Stomach (tissue), 4 donors: ENCODE measurements around the gene RAB41.

Experiments used
- POLR2A ChIP-seq, 4 donors: fragments of 450-650 bp; IDR thresholded peaks; one replicate each; pipeline ENCODE4 v1.6.1; 2016; ENCODE audit warnings: antibody characterized with exemption in 4 of 4, control low read depth in 2 of 4, mild to moderate bottlenecking in 1 of 4, moderate library complexity in 1 of 4
- POLR2AphosphoS5 ChIP-seq, 3 donors: sonication (generic); formaldehyde crosslinking; IDR thresholded peaks; one replicate each; pipeline ENCODE4 v1.6.1; 2016; ENCODE audit warnings: antibody characterized with exemption in 3 of 3
- TF ChIP-seq, protein P1 (sequence below), 7 experiments: fragments of 450-650 bp in 4 of 7; fragments of 200-600 bp in 3 of 7; sonication (generic) in 3 of 7; IDR thresholded peaks; one replicate each; pipeline ENCODE4 v1.5.1; 2016 to 2019; ENCODE audit warnings: antibody characterized with exemption in 7 of 7, control low read depth in 2 of 7, mild to moderate bottlenecking in 1 of 7

DNA sequence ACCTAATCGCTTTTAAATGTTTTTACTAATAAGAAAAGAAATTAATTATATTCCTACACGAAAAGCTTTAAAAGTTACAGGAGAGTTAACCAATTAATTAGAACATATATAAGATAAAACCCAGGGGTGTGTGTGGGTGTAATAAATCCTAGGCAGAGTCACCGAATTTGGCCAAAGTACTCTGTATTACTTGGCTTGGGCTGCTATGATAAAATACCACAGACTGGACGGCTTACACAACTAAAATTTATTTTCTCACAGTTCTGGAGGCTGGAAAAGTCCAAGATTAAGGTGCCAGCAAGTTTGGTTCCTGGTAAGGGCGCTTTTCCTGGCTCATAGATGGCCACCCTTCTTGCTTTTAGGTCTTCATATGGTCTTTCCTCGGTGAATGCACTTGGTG is 37.1 kb upstream of the RAB41 start:
- TF ChIP-seq POLR2A (IDR thresholded peaks at IDR 0.05) (no peak), POLR2AphosphoS5 (IDR thresholded peaks at IDR 0.05) (no peak)
- TF ChIP-seq, protein P1, sequence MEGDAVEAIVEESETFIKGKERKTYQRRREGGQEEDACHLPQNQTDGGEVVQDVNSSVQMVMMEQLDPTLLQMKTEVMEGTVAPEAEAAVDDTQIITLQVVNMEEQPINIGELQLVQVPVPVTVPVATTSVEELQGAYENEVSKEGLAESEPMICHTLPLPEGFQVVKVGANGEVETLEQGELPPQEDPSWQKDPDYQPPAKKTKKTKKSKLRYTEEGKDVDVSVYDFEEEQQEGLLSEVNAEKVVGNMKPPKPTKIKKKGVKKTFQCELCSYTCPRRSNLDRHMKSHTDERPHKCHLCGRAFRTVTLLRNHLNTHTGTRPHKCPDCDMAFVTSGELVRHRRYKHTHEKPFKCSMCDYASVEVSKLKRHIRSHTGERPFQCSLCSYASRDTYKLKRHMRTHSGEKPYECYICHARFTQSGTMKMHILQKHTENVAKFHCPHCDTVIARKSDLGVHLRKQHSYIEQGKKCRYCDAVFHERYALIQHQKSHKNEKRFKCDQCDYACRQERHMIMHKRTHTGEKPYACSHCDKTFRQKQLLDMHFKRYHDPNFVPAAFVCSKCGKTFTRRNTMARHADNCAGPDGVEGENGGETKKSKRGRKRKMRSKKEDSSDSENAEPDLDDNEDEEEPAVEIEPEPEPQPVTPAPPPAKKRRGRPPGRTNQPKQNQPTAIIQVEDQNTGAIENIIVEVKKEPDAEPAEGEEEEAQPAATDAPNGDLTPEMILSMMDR (IDR thresholded peaks at IDR 0.05), result no peak
